GM21447 (cell line): Measurements from ENCODE around the gene CHRNG.

ENCODE experiments used
- ATAC-seq: cut with Tn5 transposase; IDR thresholded peaks from one replicate; pipeline ENCODE4 v1.9.1; 2021; ENCODE audit not compliant: unreplicated experiment

Gene CHRNG, protein sequence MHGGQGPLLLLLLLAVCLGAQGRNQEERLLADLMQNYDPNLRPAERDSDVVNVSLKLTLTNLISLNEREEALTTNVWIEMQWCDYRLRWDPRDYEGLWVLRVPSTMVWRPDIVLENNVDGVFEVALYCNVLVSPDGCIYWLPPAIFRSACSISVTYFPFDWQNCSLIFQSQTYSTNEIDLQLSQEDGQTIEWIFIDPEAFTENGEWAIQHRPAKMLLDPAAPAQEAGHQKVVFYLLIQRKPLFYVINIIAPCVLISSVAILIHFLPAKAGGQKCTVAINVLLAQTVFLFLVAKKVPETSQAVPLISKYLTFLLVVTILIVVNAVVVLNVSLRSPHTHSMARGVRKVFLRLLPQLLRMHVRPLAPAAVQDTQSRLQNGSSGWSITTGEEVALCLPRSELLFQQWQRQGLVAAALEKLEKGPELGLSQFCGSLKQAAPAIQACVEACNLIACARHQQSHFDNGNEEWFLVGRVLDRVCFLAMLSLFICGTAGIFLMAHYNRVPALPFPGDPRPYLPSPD

DNA sequence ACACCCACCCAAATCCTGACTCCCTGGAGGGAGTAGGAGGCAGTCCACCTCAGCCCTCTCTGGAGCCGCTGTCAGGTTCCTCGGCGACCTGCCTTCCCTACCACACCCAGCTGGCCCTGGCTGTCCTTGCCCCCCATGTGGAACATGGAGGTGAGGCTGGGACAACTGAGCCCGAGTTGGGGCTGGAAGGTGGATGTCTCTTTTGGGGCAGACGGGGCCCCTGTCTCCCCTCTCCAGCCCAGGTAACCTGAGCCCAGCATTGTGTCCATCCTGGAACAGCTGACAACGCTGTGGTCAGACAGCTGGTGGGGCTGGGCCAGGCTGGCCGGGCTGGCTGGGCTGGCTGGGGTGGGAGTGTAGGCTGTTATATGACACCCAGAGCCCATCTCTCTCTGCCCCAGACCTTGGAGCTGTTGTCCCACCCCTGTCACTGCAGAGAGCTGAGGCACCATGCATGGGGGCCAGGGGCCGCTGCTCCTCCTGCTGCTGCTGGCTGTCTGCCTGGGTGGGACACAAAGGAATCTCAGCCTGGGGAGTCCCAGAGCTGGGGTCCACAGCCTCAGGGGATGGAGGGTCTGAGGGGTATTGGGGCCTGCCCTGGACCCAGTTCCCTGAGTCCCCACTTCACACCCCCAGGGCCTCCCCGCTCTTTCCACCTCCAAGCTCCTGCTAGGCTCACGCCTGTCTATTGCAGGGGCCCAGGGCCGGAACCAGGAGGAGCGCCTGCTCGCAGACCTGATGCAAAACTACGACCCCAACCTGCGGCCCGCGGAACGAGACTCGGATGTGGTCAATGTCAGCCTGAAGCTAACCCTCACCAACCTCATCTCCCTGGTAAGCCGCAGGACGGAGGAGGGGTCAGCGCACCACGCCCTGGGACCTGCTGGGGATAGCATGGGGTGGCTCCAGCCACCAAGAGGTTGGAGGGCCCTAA, at the start of gene CHRNG:
Gene CHRNG, plus strand, starts transcription at position 395 of the 934 bp plus-strand sequence. Its CDS starts 56 bp downstream, at position 451.
- ATAC-seq = no peak

GRCh38 chr2:232490221-232491138, 49.0 kb upstream of the CHRNG start:
- no peak for ATAC-seq

GRCh38 chr2:232491139-232491780, 48.2 kb upstream of the CHRNG start:
- no peak for ATAC-seq

GRCh38 chr2:232492236-232492848, 47.1 kb upstream of the CHRNG start:
- no peak for ATAC-seq

GRCh38 chr2:232492963-232493700, 46.4 kb upstream of the CHRNG start:
- no peak for ATAC-seq

- no peak for ATAC-seq
Measured at GRCh38 chr2:232493701-232494474, 45.6 kb upstream of the CHRNG start.

DNA sequence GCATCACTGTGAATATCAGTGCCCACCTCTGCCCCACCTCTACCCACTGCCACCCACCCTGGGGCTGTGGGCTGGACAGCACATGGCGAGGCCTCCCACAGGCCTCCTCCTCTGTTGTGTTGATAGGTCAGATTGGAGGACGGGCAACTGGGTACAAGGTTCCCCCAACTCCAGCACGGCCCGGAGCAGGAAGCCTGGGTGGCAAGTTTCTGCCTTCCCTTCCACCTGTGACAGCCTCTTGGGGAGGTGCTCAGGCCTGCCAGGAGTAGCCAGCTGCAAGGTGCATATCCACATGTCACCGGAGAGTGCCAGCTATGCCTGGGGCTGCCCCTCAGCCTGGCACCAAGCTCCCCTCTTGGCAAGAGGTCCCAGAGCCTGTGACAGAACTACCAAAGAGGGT, 45.0 kb upstream of the CHRNG start:
- no peak for ATAC-seq

DNA sequence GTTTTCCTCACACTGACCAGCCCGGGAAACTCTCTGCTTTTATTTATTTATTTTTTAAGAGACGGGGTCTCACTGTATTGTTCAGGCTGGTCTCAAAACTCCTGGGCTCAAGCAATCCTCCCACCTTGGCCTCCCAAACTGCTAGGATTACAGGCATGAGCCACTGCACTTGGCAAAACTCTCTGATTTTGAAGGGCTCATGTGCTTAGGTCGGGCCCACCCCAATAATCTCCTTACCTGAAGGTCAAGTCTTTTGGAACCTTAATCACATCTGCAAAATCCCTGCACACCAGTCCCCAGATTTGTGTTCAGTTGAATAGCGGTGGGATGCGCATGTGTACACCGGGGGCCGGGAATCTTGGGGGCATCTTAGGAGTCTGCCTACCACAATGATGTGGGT, 44.2 kb upstream of the CHRNG start:
- ATAC-seq = no peak

GRCh38 chr2:232496501-232497270, 42.8 kb upstream of the CHRNG start:
- ATAC-seq = no peak

GRCh38 chr2:232497348-232497747, 42.1 kb upstream of the CHRNG start:
- ATAC-seq = no peak

DNA sequence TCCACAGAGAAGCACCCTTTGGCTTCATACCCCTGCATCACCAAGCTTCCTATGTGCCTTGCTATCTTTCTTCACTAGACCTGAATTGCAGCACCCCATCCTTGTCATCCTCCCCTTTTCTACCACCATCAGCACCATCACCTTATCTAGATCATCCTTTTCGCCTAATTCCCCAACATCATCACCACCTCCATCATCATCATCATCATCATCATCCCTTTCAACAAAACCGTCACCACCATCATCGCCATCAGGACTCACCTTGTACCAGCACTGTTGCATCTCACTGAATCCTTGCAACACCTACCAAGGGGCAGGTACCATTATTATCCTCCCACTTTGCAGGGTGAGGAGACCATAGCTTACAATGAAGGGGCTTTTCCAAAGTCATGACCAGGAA, 41.0 kb upstream of the CHRNG start:
- no peak for ATAC-seq

GRCh38 chr2:232501331-232501771, 38.1 kb upstream of the CHRNG start:
- no peak for ATAC-seq

DNA sequence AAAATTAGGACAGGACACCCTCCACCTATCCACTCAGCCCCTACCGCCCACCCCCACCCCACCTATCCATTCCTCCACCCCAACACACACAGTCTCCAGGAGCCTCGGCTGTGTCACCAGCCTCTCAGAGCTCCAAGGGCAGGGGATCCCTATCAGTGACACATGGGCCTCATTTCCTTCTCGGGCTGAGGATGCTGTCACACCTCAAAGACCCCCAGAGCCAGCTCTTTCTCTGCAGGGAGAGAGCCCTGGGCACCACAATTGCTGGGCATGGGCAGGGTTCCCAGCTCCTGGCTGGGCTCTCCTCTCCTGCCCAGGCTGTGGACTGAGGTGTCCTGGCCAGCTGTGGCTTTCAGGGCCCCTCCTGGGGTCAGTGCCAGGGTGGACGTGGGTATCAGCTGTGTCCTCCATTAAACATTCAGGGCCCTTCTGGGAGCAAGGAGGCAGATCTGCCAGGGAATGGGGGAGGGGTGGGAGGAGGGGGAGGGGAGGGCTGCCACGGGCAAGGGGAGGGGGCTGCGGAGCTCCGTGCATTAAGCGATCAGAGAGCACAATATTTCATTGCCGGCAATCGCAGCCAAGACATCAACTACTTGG, 37.6 kb upstream of the CHRNG start:
- ATAC-seq = no peak

DNA sequence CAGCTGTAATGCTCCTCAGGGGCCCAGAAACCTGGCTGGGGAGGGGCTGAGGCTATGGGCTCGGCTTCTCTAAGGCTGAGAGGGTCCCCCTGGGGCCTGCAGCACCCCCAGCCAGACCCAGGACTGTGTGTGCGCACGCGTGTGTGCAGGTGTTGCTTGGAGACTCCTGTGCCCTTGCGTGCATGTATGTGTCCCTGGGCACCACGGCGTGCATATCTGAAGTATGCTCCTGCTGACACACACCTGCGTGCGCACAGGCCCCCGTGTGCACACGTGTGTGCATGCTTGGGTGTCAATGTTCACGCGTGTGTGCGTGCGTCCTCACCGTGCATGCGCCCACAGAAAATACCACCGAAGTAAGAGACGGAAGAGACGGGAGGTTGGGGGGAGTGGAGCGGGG, 37.0 kb upstream of the CHRNG start:
- ATAC-seq = no peak

DNA sequence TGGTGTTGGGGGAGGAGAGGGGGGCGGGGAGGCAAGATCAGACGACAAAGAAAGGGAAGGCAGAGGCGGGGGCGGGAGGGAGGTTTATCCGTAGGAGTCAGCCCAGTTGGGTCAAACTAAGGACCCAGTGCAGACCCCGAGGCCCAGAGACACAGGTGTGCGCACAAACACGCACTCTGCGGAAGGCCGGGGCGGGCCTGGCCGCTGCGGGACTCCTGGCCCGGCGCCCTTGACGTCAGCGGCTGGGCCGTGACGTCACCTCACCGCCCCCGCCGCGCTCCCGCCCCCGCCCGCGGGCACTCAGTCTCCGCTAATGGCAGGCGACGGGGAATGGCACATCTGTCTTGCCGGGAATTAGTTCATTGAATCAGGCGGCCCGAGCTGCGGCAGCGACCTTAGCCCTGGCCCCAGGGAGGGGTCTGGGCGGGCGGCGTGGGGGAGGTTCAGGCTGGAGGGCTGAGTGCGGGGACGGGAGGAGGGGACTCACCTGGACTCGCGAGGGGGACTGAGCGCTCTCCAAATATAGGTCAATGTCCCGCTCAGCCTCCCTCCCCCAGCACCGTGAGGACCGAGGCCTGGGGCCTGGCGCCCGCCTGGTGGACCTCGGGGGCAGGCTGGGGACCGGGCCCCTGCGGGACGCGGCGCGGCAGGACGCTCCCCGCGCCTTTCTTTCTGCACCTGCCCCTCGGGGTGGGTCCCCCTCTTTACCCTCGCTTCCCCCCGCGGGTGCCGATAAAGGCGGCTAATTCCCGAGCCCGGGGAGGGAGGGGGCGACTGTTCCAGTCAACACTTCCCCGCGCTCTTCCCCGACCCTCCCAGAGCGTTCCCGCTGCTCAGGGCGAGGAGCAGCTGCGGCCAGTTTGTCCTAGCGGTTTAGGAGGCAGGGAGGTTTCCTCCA, 36.3 kb upstream of the CHRNG start:
- no peak for ATAC-seq

DNA sequence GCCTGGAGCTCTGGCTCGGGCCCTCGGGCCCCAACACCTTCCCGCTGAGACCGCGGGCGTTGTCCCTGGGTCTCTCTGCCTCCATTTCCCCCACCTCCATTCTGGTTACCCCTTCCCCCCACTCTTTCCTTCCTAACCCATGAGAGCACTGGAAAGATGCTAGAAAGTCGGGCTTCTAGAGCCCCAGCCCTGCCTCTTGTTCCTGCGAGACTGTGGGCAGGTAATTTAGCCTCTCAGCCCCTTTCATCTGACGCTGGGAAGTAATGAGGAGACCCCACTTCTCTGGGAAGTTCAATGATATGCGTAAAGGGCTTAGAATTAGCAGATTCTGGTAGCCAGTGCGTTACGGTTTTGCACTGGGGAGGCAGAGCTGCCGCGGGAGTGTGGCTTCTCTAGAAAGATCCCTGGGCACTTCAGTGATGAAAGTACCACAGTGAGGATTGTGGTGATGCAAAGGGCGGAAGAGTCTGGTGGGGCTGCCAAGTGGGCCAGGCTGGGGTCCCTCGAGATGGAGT, 35.6 kb upstream of the CHRNG start:
- no peak for ATAC-seq
